Progenitor cell of endocrine pancreas (in vitro differentiated cells): Measurements from ENCODE around the gene NDUFS2. TPM values are rescaled to one million over a fixed set of nuclear protein-coding genes. Genes with fewer than 3 reads are reported as not detected.
A peak's percentile ranks its signal among the peaks of the same experiment; 100 is the strongest.

Source experiments
- DNase-seq: peaks from one replicate; pipeline ENCODE4 v3.0.0; 2021; ENCODE audit warnings: low spot score; ENCODE audit not compliant: unreplicated experiment
- H3K27ac Mint-ChIP-seq: 2 replicates; pipeline ENCODE4 v1.8.0; 2021; ENCODE audit warnings: mild to moderate bottlenecking, moderate library complexity, mixed read lengths
- H3K27me3 Mint-ChIP-seq: 2 replicates; pipeline ENCODE4 v1.8.0; 2021; ENCODE audit warnings: mixed read lengths
- H3K36me3 Mint-ChIP-seq: 2 replicates; pipeline ENCODE4 v1.8.0; 2022; ENCODE audit warnings: mixed read lengths; ENCODE audit not compliant: insufficient read depth
- H3K4me1 Mint-ChIP-seq: 2 replicates; pipeline ENCODE4 v1.8.0; 2021; ENCODE audit warnings: low read depth, mixed read lengths
- H3K4me3 Mint-ChIP-seq: 2 replicates; pipeline ENCODE4 v1.8.0; 2021; ENCODE audit warnings: low read depth, mild to moderate bottlenecking, moderate library complexity, mixed read lengths
- H3K9me3 Mint-ChIP-seq: 2 replicates; pipeline ENCODE4 v1.8.0; 2021; ENCODE audit warnings: low read depth, mixed read lengths
- CTCF ChIP-seq: fragments of 200-600 bp; sonication (generic); IDR thresholded peaks from one replicate; pipeline ENCODE4 v1.5.0; 2021; ENCODE audit warnings: antibody characterized with exemption, mild to moderate bottlenecking; ENCODE audit not compliant: unreplicated experiment
- total RNA-seq: library from RNA; stranded (reverse); gene quantifications from 2 replicates; pipeline ENCODE4 v1.2.1, GENCODE V29; 2021

NDUFS2 gene
- total RNA-seq, 1 donor from 2014 or later, result 103 TPM

GRCh38 chr1:161209790-161210409 lies 7.7 kb downstream of the NDUFS2 start:
- Mint-ChIP-seq H3K27ac (peak overlapping the region; percentile 35), H3K4me1 (peaks cover 3% of the 10 kb centered on the region), H3K36me3 (peaks cover 31% of the 10 kb centered on the region), H3K4me3 (no peak overlapping the region), H3K27me3 (no peaks in the 10 kb centered on the region), H3K9me3 (no peaks in the 10 kb centered on the region)
- TF ChIP-seq CTCF, result peak; percentile 95
- peak; percentile 74 for DNase-seq

- Mint-ChIP-seq H3K36me3 (peaks cover 30% of the 10 kb centered on the region), H3K9me3 (no peaks in the 10 kb centered on the region), H3K27me3 (no peaks in the 10 kb centered on the region), H3K4me3 (no peak overlapping the region), H3K4me1 (peaks cover 34% of the 10 kb centered on the region), H3K27ac (no peak overlapping the region)
- no peak for DNase-seq
- TF ChIP-seq CTCF, result no peak
These were observed 12.2 kb downstream of the NDUFS2 start for GRCh38 chr1:161214369-161214768.

- DNase-seq, result no peak
- Mint-ChIP-seq H3K4me1 (peaks cover 38% of the 10 kb centered on the region), H3K9me3 (no peaks in the 10 kb centered on the region), H3K36me3 (peaks cover 27% of the 10 kb centered on the region), H3K27ac (no peak within 1 kb of the TSS), H3K27me3 (no peaks in the 10 kb centered on the region), H3K4me3 (no peak within 1 kb of the TSS)
- TF ChIP-seq CTCF, result no peak
These were observed 12.9 kb downstream of the NDUFS2 start, which contains the start of gene FCER1G for GRCh38 chr1:161215076-161215475. FCER1G (plus strand) TSS chr1:161215295; CDS start chr1:161215322, 27 bp downstream.

GRCh38 chr1:161216945-161217712 lies 15.0 kb downstream of the NDUFS2 start:
- no peak for DNase-seq
- peaks cover 19% of the 10 kb centered on the region for H3K36me3 Mint-ChIP-seq
- H3K4me1 Mint-ChIP-seq, result peaks cover 43% of the 10 kb centered on the region
- no peaks in the 10 kb centered on the region for H3K27me3 Mint-ChIP-seq
- H3K9me3 Mint-ChIP-seq, result no peaks in the 10 kb centered on the region
- peak overlapping the region; percentile 73 for H3K27ac Mint-ChIP-seq
- no peak for TF ChIP-seq CTCF
- no peak overlapping the region for H3K4me3 Mint-ChIP-seq

GRCh38 chr1:161217831-161218230 lies 15.7 kb downstream of the NDUFS2 start:
- Mint-ChIP-seq H3K27me3 (no peaks in the 10 kb centered on the region), H3K27ac (no peak overlapping the region), H3K36me3 (peaks cover 17% of the 10 kb centered on the region), H3K9me3 (no peaks in the 10 kb centered on the region), H3K4me1 (peaks cover 45% of the 10 kb centered on the region), H3K4me3 (no peak overlapping the region)
- no peak for DNase-seq
- TF ChIP-seq CTCF, result no peak
